ENCODE measurements around the gene MYO5C. TPM values are rescaled to one million over a fixed set of nuclear protein-coding genes. Genes with fewer than 3 reads are reported as not detected.

Gene MYO5C
- total and polyA plus RNA-seq, 2 of the 13 experiments (the other 11 are each of a cell fraction or from before 2014, with no cell fraction given), result 15.7 to 23.7 TPM

DNA sequence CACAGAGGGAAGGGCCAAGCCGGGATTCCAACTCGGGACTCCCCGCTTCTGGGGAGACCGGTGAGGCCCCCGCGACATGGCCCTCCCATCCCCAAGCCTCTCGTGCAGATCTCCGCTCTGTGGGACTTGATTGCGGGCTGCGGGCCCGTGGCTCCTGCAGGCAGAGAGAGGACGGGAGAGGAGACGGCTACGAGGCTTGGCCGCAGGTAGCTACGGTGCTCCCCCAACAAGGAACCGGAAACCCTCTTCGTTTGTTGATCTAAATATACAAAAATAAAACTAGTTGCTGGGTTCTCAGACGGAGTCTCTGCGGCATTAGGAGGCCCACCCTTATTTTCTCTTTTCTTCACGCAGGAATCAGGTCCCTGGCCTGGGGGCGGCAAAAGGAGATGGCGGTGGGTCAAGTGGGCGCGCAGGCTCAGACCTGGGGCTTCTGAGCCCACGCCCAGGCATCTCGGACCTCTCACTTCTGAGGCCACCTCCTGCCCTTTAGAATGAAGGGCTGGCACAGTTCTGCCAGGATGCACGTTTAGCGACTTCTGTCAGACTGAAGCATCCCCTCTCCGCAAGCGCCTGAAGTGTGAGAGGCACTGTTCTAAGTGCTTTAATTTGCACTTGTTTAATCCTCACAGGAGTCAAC is 115.3 kb downstream of the MYO5C start (continued):
- TF ChIP-seq, protein P1, sequence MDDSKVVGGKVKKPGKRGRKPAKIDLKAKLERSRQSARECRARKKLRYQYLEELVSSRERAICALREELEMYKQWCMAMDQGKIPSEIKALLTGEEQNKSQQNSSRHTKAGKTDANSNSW (CRISPR knock-in tag; IDR thresholded peaks at IDR 0.05; ENCODE audit: borderline replicate concordance), result peak; percentile 17; the same call in 1 of the 2 replicates
- TF ChIP-seq GTF3A (CRISPR knock-in tag; conservative IDR thresholded peaks at IDR 0.05) (0 out of 2 replicates have a peak, but pooled peaks have one; percentile 68), ZFP1 (CRISPR knock-in tag; IDR thresholded peaks at IDR 0.05) (no peak), BRD4 (CRISPR knock-in tag; IDR thresholded peaks at IDR 0.05) (no peak), HMG20B (CRISPR knock-in tag; conservative IDR thresholded peaks at IDR 0.05) (no peak), EP300 (IDR thresholded peaks at IDR 0.05; ENCODE audit: low read depth in 2 of 2, low read length in 2 of 2) (no peak), EP300 (CRISPR knock-in tag; IDR thresholded peaks at IDR 0.05; ENCODE audit: borderline replicate concordance) (no peak), MAFF (IDR thresholded peaks at IDR 0.05; ENCODE audit: low read depth, low read length) (no peak), ZNF224 (CRISPR knock-in tag; IDR thresholded peaks at IDR 0.05) (0 out of 2 replicates have a peak, but pooled peaks have one; percentile 81), PAWR (CRISPR knock-in tag; IDR thresholded peaks at IDR 0.05; ENCODE audit: borderline replicate concordance) (0 out of 2 replicates have a peak, but pooled peaks have one; percentile 81), ZNF34 (CRISPR knock-in tag; IDR thresholded peaks at IDR 0.05; ENCODE audit: borderline replicate concordance) (no peak), NR2F2 (IDR thresholded peaks at IDR 0.05; ENCODE audit: borderline replicate concordance, low read depth) (no peak), EED (CRISPR knock-in tag; IDR thresholded peaks at IDR 0.05) (no peak), ZNF33B (CRISPR knock-in tag; IDR thresholded peaks at IDR 0.05) (0 out of 2 replicates have a peak, but pooled peaks have one; percentile 9), PRPF4 (IDR thresholded peaks at IDR 0.05; ENCODE audit: low read depth, low read length, poor library complexity, severe bottlenecking) (no peak), NCOR1 (IDR thresholded peaks at IDR 0.05; ENCODE audit: borderline replicate concordance, low read length) (no peak), KDM4B (CRISPR knock-in tag; IDR thresholded peaks at IDR 0.05) (no peak), ZC3H13 (CRISPR knock-in tag; IDR thresholded peaks at IDR 0.05) (0 out of 2 replicates have a peak, but pooled peaks have one; percentile 12), ZBTB38 (CRISPR knock-in tag; IDR thresholded peaks at IDR 0.05) (peak; percentile 62), TEAD2 (CRISPR knock-in tag; IDR thresholded peaks at IDR 0.05) (no peak), ZNF263 (CRISPR knock-in tag; IDR thresholded peaks at IDR 0.05) (peak; percentile 65; the same call in 1 of the 2 replicates), ZNF772 (CRISPR knock-in tag; IDR thresholded peaks at IDR 0.05) (no peak)
- TF ChIP-seq, protein P2, sequence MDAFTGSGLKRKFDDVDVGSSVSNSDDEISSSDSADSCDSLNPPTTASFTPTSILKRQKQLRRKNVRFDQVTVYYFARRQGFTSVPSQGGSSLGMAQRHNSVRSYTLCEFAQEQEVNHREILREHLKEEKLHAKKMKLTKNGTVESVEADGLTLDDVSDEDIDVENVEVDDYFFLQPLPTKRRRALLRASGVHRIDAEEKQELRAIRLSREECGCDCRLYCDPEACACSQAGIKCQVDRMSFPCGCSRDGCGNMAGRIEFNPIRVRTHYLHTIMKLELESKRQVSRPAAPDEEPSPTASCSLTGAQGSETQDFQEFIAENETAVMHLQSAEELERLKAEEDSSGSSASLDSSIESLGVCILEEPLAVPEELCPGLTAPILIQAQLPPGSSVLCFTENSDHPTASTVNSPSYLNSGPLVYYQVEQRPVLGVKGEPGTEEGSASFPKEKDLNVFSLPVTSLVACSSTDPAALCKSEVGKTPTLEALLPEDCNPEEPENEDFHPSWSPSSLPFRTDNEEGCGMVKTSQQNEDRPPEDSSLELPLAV (CRISPR knock-in tag; conservative IDR thresholded peaks at IDR 0.05; ENCODE audit: low read depth), result no peak
- TF ChIP-seq, protein P3, sequence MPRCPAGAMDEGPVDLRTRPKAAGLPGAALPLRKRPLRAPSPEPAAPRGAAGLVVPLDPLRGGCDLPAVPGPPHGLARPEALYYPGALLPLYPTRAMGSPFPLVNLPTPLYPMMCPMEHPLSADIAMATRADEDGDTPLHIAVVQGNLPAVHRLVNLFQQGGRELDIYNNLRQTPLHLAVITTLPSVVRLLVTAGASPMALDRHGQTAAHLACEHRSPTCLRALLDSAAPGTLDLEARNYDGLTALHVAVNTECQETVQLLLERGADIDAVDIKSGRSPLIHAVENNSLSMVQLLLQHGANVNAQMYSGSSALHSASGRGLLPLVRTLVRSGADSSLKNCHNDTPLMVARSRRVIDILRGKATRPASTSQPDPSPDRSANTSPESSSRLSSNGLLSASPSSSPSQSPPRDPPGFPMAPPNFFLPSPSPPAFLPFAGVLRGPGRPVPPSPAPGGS (CRISPR knock-in tag; IDR thresholded peaks at IDR 0.05), result peak; percentile 44; the same call in 1 of the 2 replicates
- TF ChIP-seq, protein P4, sequence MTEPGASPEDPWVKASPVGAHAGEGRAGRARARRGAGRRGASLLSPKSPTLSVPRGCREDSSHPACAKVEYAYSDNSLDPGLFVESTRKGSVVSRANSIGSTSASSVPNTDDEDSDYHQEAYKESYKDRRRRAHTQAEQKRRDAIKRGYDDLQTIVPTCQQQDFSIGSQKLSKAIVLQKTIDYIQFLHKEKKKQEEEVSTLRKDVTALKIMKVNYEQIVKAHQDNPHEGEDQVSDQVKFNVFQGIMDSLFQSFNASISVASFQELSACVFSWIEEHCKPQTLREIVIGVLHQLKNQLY (CRISPR knock-in tag; IDR thresholded peaks at IDR 0.05), result no peak
- TF ChIP-seq, protein P5, sequence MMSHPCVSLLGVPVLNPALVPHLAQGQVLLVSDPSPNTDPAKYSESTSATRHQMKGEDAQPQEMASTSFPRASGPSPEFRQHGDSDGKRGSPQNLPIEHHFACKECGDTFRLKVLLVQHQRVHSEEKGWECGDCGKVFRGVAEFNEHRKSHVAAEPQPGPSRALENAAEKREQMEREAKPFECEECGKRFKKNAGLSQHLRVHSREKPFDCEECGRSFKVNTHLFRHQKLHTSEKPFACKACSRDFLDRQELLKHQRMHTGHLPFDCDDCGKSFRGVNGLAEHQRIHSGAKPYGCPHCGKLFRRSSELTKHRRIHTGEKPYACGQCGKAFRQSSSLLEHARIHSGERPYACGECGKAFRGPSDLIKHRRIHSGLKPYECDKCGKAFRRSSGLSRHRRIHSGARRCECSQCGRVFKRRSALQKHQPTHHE (CRISPR knock-in tag; IDR thresholded peaks at IDR 0.05; ENCODE audit: borderline replicate concordance), result no peak
- TF ChIP-seq, protein P6, sequence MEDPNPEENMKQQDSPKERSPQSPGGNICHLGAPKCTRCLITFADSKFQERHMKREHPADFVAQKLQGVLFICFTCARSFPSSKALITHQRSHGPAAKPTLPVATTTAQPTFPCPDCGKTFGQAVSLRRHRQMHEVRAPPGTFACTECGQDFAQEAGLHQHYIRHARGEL (CRISPR knock-in tag; IDR thresholded peaks at IDR 0.05), result no peak
